ENCODE measurements around the gene ELANE. TPM values are rescaled to one million over a fixed set of nuclear protein-coding genes. Genes with fewer than 3 reads are reported as not detected.

ELANE gene
- total and polyA plus RNA-seq, 4 donors = 0.17 to 37.4 (median 1.8) TPM

- no peak for TF ChIP-seq RXRA (IDR thresholded peaks at IDR 0.05)
- no peak for TF ChIP-seq EGR1 (IDR thresholded peaks at IDR 0.05; ENCODE audit: low read depth in 2 of 2)
- TF ChIP-seq CTCF (IDR thresholded peaks at IDR 0.05; ENCODE audit: low read depth, low read length, missing input control) = no peak
- TF ChIP-seq SP1 (IDR thresholded peaks at IDR 0.05) = no peak
- no peak for TF ChIP-seq HNF4A (conservative IDR thresholded peaks at IDR 0.05)
These were observed 22.9 kb upstream of the ELANE start (continued) for GRCh38 chr19:829129-829758.

DNA sequence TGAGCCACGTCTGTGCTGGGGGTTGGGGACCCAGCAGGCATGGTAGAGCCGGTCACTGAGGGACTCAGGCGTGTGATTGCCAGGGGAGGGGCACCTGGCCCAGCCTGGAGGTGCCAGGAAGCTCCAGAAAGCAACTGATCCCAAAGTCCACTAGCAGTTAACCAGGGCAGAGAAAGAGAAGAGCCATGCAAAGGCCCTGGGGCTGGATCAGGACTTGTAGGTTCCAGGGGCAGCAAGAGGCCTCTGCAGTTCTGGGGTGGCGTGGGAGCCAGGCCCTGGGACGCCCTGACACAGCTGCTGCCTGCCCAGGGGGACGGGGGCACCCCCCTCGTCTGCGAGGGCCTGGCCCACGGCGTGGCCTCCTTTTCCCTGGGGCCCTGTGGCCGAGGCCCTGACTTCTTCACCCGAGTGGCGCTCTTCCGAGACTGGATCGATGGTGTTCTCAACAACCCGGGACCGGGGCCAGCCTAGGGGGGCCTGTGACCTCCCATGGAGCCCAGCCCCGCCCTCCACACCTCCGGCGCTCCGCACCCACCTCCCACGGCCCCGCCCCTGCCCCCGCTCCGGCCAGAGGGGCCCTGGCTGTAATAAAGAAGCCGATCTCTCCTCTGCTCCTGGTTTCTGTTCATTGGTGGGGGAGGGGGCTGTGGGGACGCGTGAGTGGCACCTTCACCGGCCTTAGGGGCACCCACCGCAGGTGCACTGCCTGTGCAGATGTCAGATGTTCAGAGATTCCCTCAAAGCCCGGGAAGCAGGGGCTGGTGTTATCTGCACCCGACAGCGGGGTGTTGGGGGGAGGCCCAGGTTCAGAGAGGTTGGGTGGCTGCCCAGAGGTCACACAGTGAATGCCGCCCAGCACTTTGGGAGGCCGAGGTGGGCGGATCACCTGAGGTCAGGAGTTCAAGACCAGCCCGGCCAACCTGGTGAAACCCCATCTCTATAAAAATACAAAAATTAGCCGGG is 20.4 kb upstream of the ELANE start:
- no peaks in the 10 kb centered on the region for H3K36me3 ChIP-seq (ENCODE audit: control insufficient read depth in 4 of 4, insufficient read depth in 3 of 4, low read depth in 1 of 4, low read length in 3 of 4)
- H3K9me3 ChIP-seq (ENCODE audit: control insufficient read depth in 4 of 4, low read length in 3 of 4) = no peaks in the 10 kb centered on the region
- whole genome bisulfite sequencing = 50% methylated on average over 38 of the region's 38 CpGs
- no peak overlapping the region for H3K9ac ChIP-seq (ENCODE audit: low read depth in 1 of 2, low read length in 2 of 2)
- TF ChIP-seq, protein P1, sequence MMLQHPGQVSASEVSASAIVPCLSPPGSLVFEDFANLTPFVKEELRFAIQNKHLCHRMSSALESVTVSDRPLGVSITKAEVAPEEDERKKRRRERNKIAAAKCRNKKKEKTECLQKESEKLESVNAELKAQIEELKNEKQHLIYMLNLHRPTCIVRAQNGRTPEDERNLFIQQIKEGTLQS (IDR thresholded peaks at IDR 0.05) = no peak
- no peak for TF ChIP-seq MAX (IDR thresholded peaks at IDR 0.05)
- TF ChIP-seq RAD21 (IDR thresholded peaks at IDR 0.05) = no peak
- no peak for TF ChIP-seq RXRA (IDR thresholded peaks at IDR 0.05)
- no peak for TF ChIP-seq HNF4A (conservative IDR thresholded peaks at IDR 0.05)
- no peak for TF ChIP-seq FOXA1 (IDR thresholded peaks at IDR 0.05)
- no peak for TF ChIP-seq ZBTB33 (IDR thresholded peaks at IDR 0.05)
- TF ChIP-seq JUND (IDR thresholded peaks at IDR 0.05) = no peak
- TF ChIP-seq EGR1 (IDR thresholded peaks at IDR 0.05; ENCODE audit: low read depth in 2 of 2) = no peak
- H3K27me3 ChIP-seq (ENCODE audit: control insufficient read depth in 4 of 4, insufficient read depth in 4 of 4, low read length in 3 of 4) = no peaks in the 10 kb centered on the region
- H3K27ac ChIP-seq (ENCODE audit: low read depth in 1 of 2, low read length in 2 of 2) = no peak overlapping the region
- H3K4me3 ChIP-seq (ENCODE audit: low read depth in 1 of 3, low read length in 3 of 3) = no peak overlapping the region
- no peaks in the 10 kb centered on the region for H3K4me1 ChIP-seq (ENCODE audit: control insufficient read depth in 4 of 4, insufficient read depth in 4 of 4, low read length in 3 of 4)
- DNase-seq (ENCODE audit: low spot score) = no peak

GRCh38 chr19:834216-834615 is 17.9 kb upstream of the ELANE start:
- H3K4me1 ChIP-seq (ENCODE audit: control insufficient read depth in 4 of 4, insufficient read depth in 4 of 4, low read length in 3 of 4) = peaks cover 0 to 4% (median 1%) of the 10 kb centered on the region in 4 donors
- no peak overlapping the region for H3K9ac ChIP-seq (ENCODE audit: low read depth in 1 of 2, low read length in 2 of 2)
- no peaks in the 10 kb centered on the region for H3K36me3 ChIP-seq (ENCODE audit: control insufficient read depth in 4 of 4, insufficient read depth in 3 of 4, low read depth in 1 of 4, low read length in 3 of 4)
- no peak overlapping the region for H3K27ac ChIP-seq (ENCODE audit: low read depth in 1 of 2, low read length in 2 of 2)
- 74% methylated on average over 24 of the region's 24 CpGs for WGBS
- no peak for DNase-seq (ENCODE audit: low spot score)
- H3K9me3 ChIP-seq (ENCODE audit: control insufficient read depth in 4 of 4, low read length in 3 of 4) = no peaks in the 10 kb centered on the region
- no peak overlapping the region for H3K4me3 ChIP-seq (ENCODE audit: low read depth in 1 of 3, low read length in 3 of 3)
- no peaks in the 10 kb centered on the region for H3K27me3 ChIP-seq (ENCODE audit: control insufficient read depth in 4 of 4, insufficient read depth in 4 of 4, low read length in 3 of 4)
- TF ChIP-seq RAD21 (IDR thresholded peaks at IDR 0.05) (no peak), SP1 (IDR thresholded peaks at IDR 0.05) (no peak), MAX (IDR thresholded peaks at IDR 0.05) (no peak), NR2F2 (IDR thresholded peaks at IDR 0.05) (no peak), GABPA (IDR thresholded peaks at IDR 0.05 in 1 of 2, conservative IDR thresholded peaks at IDR 0.05 in 1 of 2) (no peak), HNF4G (IDR thresholded peaks at IDR 0.05) (no peak), ZBTB33 (IDR thresholded peaks at IDR 0.05) (no peak), YY1 (IDR thresholded peaks at IDR 0.05) (no peak), TAF1 (conservative IDR thresholded peaks at IDR 0.05) (no peak), EGR1 (IDR thresholded peaks at IDR 0.05; ENCODE audit: low read depth in 2 of 2) (no peak), REST (IDR thresholded peaks at IDR 0.05) (no peak), RXRA (IDR thresholded peaks at IDR 0.05) (no peak)
